Sigmoid colon (tissue), 7 donors: ENCODE results near the gene YTHDC2. TPM values are rescaled to one million over a fixed set of nuclear protein-coding genes. Genes with fewer than 3 reads are reported as not detected.

Experiments
- DNase-seq: peaks from one replicate; pipeline ENCODE4 v3.0.0-alpha.2; 2019
- H3K27ac ChIP-seq, 4 donors: fragments of 200-600 bp; sonication (generic); one replicate each; pipeline ENCODE4 v1.5.1; 2016 to 2019; ENCODE audit warnings: mild to moderate bottlenecking in 1 of 4
- H3K27me3 ChIP-seq, 3 donors: fragments of 200-600 bp; sonication (generic); one replicate each; pipeline ENCODE4 v1.5.1; 2019; ENCODE audit warnings: mild to moderate bottlenecking in 1 of 3
- H3K36me3 ChIP-seq, 4 donors: fragments of 200-600 bp; sonication (generic); one replicate each; pipeline ENCODE4 v1.5.1; 2016 to 2019
- H3K4me1 ChIP-seq, 4 donors: fragments of 200-600 bp; sonication (generic); one replicate each; pipeline ENCODE4 v1.5.1; 2017 to 2019
- H3K4me3 ChIP-seq, 4 donors: fragments of 200-600 bp; sonication (generic); one replicate each; pipeline ENCODE4 v1.5.1; 2017 to 2019; ENCODE audit warnings: mild to moderate bottlenecking in 2 of 4, moderate library complexity in 1 of 4
- H3K9me3 ChIP-seq, 4 donors: fragments of 200-600 bp in 3 of 4; sonication (generic) in 3 of 4; one replicate each; pipeline versions ENCODE4 v1.5.1 to v1.6.1; 2013 to 2019
- EP300 ChIP-seq, 4 donors: sonication (generic); formaldehyde crosslinking; IDR thresholded peaks; one replicate each; pipeline ENCODE4 v1.6.1; 2017; ENCODE audit warnings: antibody characterized with exemption in 4 of 4
- POLR2A ChIP-seq, 2 donors: fragments of 450-650 bp; IDR thresholded peaks; one replicate each; pipeline ENCODE4 v1.6.1; 2016; ENCODE audit warnings: antibody characterized with exemption in 2 of 2, mild to moderate bottlenecking in 2 of 2, moderate library complexity in 2 of 2
- POLR2AphosphoS5 ChIP-seq, 4 donors: sonication (generic); formaldehyde crosslinking; IDR thresholded peaks; one replicate each; pipeline ENCODE4 v1.6.1; 2017; ENCODE audit warnings: antibody characterized with exemption in 4 of 4
- WGBS, 2 donors: extraction: QIAGEN DNeasy Blood & Tissue Kit; methylation state at CpG; one replicate each; pipeline ENCODE4 v1.1.7; 2013; 5-methylcytosine and 5-hydroxymethylcytosine counted together
- intact Hi-C: fragments of 100-400 bp; cut with DNase I; formaldehyde crosslinking; loops from one replicate; pipeline ENCODE4 v1.15.1; 2023
- polyA plus RNA-seq, 3 donors: library from polyadenylated mRNA; stranded (reverse); fragments of 200-250 nt; gene quantifications; one replicate each; pipeline ENCODE4 v1.2.3, GENCODE V29; 2013
- total RNA-seq, 4 donors: library from RNA; depleted of rRNA; stranded (reverse); fragments of >200 nt; gene quantifications; one replicate each; pipeline ENCODE4 v1.1.0, GENCODE V29; 2016
- TF ChIP-seq, protein P1 (sequence below), 4 experiments: fragments of 450-650 bp in 3 of 4; fragments of 200-600 bp in 1 of 4; IDR thresholded peaks; one replicate each; pipeline ENCODE4 v1.5.1; 2016 to 2019; ENCODE audit warnings: antibody characterized with exemption in 4 of 4, mild to moderate bottlenecking in 3 of 4, moderate library complexity in 2 of 4
- donor health status: healthy with polysubstance abuse.
- donor health status: Bipolar disorder and iron deficiency.
- donor health status: healthy.

Gene YTHDC2
- total and polyA plus RNA-seq, 7 donors, result 4.9 to 21.9 (median 15.6) TPM

GRCh38 chr5:113552137-113552536 is 38.6 kb downstream of the YTHDC2 start:
- TF ChIP-seq EP300 (IDR thresholded peaks at IDR 0.05), result no peak
- TF ChIP-seq, protein P1, sequence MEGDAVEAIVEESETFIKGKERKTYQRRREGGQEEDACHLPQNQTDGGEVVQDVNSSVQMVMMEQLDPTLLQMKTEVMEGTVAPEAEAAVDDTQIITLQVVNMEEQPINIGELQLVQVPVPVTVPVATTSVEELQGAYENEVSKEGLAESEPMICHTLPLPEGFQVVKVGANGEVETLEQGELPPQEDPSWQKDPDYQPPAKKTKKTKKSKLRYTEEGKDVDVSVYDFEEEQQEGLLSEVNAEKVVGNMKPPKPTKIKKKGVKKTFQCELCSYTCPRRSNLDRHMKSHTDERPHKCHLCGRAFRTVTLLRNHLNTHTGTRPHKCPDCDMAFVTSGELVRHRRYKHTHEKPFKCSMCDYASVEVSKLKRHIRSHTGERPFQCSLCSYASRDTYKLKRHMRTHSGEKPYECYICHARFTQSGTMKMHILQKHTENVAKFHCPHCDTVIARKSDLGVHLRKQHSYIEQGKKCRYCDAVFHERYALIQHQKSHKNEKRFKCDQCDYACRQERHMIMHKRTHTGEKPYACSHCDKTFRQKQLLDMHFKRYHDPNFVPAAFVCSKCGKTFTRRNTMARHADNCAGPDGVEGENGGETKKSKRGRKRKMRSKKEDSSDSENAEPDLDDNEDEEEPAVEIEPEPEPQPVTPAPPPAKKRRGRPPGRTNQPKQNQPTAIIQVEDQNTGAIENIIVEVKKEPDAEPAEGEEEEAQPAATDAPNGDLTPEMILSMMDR (IDR thresholded peaks at IDR 0.05), result no peak
- no peak for TF ChIP-seq POLR2AphosphoS5 (IDR thresholded peaks at IDR 0.05)
- TF ChIP-seq POLR2A (IDR thresholded peaks at IDR 0.05), result no peak
- Histone ChIP-seq H3K27me3 (no peaks in the 10 kb centered on the region), H3K9me3 (no peaks in the 10 kb centered on the region), H3K36me3 (peaks cover 4 to 67% (median 9%) of the 10 kb centered on the region in 4 donors), H3K27ac (no peak overlapping the region), H3K4me3 (no peak overlapping the region), H3K4me1 (peaks cover 0 to 2% (median under 1%) of the 10 kb centered on the region in 4 donors)
- intact Hi-C loops, result no loop called here
- 98 to 100% methylated on average over 1 of the region's 1 CpG for WGBS, 2 donors
- no peak for DNase-seq

- Histone ChIP-seq H3K27me3 (no peaks in the 10 kb centered on the region), H3K9me3 (no peaks in the 10 kb centered on the region), H3K36me3 (peaks cover 4 to 72% (median 11%) of the 10 kb centered on the region in 4 donors), H3K4me1 (no peaks in the 10 kb centered on the region), H3K27ac (no peak overlapping the region), H3K4me3 (no peak overlapping the region)
- TF ChIP-seq, protein P1 (IDR thresholded peaks at IDR 0.05), result no peak
- TF ChIP-seq EP300 (IDR thresholded peaks at IDR 0.05) (no peak), POLR2A (IDR thresholded peaks at IDR 0.05) (no peak), POLR2AphosphoS5 (IDR thresholded peaks at IDR 0.05) (no peak)
- intact Hi-C loops, result no loop called here
- DNase-seq, result no peak
These were observed 39.1 kb downstream of the YTHDC2 start for GRCh38 chr5:113552620-113553019.

DNA sequence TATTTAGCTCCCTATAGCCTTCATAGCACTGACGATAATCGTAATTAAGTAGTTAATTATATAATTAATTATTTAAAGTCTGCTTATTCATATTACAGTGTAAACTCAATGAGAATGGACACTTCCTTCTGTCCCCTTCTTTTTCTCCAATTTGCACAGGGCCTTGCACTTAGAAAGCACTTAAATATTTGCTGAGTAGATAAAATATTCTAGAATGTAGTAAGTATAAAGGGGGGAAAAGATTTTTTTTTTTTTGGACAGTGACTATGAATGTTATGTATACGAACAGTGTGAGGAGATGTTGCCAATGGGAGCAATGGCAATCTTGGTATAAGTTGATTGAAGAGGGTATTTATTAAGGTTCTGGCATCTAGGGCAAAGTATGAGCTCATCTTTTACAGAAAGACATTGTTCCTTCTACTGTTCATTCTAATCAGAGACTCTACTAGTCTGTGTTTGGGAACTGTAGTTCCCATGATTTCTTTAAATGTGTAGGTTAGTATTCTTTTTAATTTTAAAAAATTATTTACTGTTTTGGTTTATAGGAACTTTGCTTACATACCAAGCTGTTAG is 49.4 kb downstream of the YTHDC2 start:
- 98 to 99% methylated on average over 3 of the region's 3 CpGs for WGBS, 2 donors
- intact Hi-C loops, result no loop called here
- no peaks in the 10 kb centered on the region for H3K9me3 ChIP-seq

DNA sequence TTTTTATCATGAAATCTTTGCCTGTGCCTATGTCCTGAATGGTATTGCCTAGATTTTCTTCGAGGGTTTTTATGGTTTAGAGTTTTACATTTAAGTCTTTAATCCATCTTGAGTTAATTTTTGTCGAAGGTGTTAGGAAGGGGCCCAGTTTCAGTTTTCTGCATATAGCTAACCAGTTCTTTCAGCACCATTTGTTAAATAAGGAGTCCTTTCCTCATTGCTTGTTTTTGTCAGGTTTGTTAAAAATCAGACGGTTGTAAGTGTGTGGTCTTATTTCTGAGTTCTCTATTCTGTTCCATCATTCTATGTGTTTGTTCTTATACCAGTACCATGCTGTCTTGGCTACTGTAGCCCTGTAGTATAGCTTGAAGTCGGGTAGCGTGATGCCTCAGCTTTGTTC is 55.9 kb downstream of the YTHDC2 start:
- TF ChIP-seq, protein P1 (IDR thresholded peaks at IDR 0.05), result no peak
- TF ChIP-seq EP300 (IDR thresholded peaks at IDR 0.05) (no peak), POLR2A (IDR thresholded peaks at IDR 0.05) (no peak), POLR2AphosphoS5 (IDR thresholded peaks at IDR 0.05) (no peak)
- Histone ChIP-seq H3K36me3 (peaks cover 2 to 95% (median 20%) of the 10 kb centered on the region in 4 donors), H3K4me1 (no peaks in the 10 kb centered on the region), H3K27ac (no peak overlapping the region), H3K4me3 (no peak overlapping the region), H3K27me3 (no peaks in the 10 kb centered on the region), H3K9me3 (peaks cover 0 to 3% (median 1%) of the 10 kb centered on the region in 4 donors)
- no peak for DNase-seq
- 96 to 97% methylated on average over 5 of the region's 5 CpGs for WGBS, 2 donors
- intact Hi-C loops, result no loop called here

More for the DNA sequence above, 49.4 kb downstream of the YTHDC2 start:
- Histone ChIP-seq H3K4me3 (no peak overlapping the region), H3K27ac (no peak overlapping the region), H3K36me3 (peaks cover 0 to 88% (median 18%) of the 10 kb centered on the region in 4 donors), H3K27me3 (no peaks in the 10 kb centered on the region), H3K4me1 (no peaks in the 10 kb centered on the region)
- no peak for DNase-seq
- TF ChIP-seq EP300 (IDR thresholded peaks at IDR 0.05) (no peak), POLR2AphosphoS5 (IDR thresholded peaks at IDR 0.05) (no peak), POLR2A (IDR thresholded peaks at IDR 0.05) (no peak)
- TF ChIP-seq, protein P1 (IDR thresholded peaks at IDR 0.05), result no peak

- DNase-seq, result no peak
- no peaks in the 10 kb centered on the region for H3K4me1 ChIP-seq
- H3K9me3 ChIP-seq, result peaks cover 0 to 3% (median 1%) of the 10 kb centered on the region in 4 donors
- no peak overlapping the region for H3K4me3 ChIP-seq
- peaks cover 6 to 77% (median 10%) of the 10 kb centered on the region in 4 donors for H3K36me3 ChIP-seq
- TF ChIP-seq EP300 (IDR thresholded peaks at IDR 0.05) (no peak), POLR2A (IDR thresholded peaks at IDR 0.05) (no peak), POLR2AphosphoS5 (IDR thresholded peaks at IDR 0.05) (no peak)
- TF ChIP-seq, protein P1 (IDR thresholded peaks at IDR 0.05), result no peak
- 94 to 99% methylated on average over 2 of the region's 2 CpGs for WGBS, 2 donors
- intact Hi-C loops, result no loop called here
- no peaks in the 10 kb centered on the region for H3K27me3 ChIP-seq
- H3K27ac ChIP-seq, result no peak overlapping the region
These were observed 59.2 kb downstream of the YTHDC2 start for GRCh38 chr5:113572716-113573115.
